Amniotic stem cell (primary cell): ENCODE results near the gene ABHD16B.

ENCODE experiments used
- DNase-seq: peaks from one replicate; lab custom pipeline; 2025; lab: John Stamatoyannopoulos, UW

Gene ABHD16B

DNA sequence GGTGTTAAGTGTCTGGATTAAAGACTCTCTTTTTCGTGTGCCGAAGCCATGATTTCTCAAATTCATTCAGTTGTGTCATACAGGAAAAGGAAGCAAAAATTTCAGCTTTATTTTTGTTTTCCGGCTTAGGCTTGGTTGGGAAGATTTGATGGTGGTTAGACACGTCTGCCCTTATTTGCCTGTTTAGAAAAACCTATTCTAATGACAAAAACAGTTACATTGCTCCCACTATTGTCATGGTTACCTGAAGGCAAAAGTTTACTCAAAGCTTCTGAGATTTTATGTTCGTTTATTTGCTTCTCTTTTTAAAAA is 34.6 kb downstream of the ABHD16B start:
- no peak for DNase-seq

GRCh38 chr20:63896264-63897105 is 35.2 kb downstream of the ABHD16B start:
- DNase-seq, result no peak

- no peak for DNase-seq
These were observed 36.8 kb downstream of the ABHD16B start for GRCh38 chr20:63897978-63898561.

DNA sequence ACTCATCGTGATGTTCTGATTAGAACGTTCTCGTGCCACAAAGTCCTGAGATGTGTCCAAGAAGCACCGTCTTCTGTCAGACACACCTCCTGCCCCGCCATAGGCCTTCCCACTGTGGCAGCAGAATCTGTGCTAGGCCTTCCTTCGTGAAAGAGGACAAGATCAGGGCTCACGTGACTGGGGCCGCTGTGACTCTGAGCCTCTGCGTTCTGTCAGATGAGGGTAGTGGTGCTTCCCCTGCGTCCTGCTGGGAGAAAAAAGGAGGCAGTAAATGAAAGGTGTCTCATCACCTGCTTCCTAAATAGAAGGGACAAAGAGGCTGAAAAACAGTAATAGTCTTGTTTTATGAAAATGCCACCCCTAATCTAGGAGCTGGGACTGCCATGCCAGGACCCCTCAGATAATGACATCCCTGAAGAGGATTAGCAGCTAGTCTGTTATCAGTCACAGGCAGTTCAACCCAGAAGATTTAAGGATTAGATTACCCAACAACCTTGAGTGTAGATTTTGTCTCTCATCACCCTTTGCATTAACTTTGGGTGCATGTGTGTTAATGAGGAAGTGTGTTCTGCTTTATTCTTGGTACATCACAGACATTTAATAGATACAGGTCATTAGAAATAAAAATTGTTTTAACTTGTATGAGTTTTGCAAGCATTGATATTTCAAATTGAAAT is 37.7 kb downstream of the ABHD16B start:
- DNase-seq, result no peak

- no peak for DNase-seq
These were observed 39.1 kb downstream of the ABHD16B start for GRCh38 chr20:63900413-63900812.

DNA sequence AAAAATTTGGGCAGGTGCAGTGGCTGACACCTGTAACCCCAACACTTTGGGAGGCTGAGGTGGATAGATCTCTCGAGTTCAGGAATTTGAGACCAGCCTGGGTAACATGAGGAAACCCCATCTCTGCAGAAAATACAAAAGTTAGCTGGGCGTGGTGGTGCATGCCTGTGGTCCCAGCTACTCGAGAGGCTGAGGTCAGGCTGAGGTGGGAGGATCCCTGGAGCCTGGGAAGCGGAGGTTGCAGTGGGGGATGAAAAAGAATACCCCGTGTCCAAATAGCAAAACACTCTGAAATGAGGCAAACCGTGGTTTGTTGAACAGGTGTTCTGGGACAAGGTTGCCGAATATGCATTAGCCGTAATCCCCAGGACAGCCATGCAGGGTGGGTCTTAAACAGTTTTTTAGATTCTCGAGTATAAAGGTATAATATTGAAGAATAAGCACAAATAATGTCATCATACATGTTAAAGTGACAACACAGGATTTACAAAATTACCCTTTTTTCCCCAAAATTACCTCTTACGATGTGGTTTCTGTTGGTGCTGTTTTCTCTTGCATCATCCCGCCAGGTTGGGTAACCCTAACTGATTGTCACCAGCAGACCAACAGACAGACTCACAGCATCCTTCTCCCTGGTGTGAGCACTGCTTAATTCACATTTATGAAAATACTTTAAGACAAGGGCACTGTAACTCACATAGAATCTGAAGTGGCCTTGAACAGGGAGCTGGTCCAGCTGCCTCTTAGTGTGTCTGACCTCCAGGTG is 42.7 kb downstream of the ABHD16B start:
- DNase-seq, result no peak

GRCh38 chr20:63908008-63908682 is 46.8 kb downstream of the ABHD16B start:
- no peak for DNase-seq

DNA sequence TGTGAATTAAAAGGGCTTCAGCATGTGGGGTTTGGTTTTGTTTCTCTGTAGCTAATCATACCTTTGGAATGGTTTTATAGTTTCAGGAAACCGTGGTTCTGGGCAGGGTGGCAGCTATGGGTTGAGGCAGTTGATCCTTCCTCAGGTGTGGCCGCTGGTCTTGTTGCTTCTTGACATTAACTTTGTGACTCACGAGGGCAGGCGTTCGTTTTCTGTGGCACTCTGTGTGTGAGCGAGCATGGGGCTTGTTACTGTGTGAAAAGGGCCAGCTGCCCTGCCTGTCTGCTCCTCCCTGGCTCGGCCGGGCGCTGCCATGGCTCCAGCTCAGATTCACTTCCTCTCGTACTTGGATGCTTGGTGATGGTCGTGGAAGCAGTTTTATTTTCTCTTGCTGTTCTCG is 49.9 kb downstream of the ABHD16B start:
- no peak for DNase-seq
